ENCODE results near the gene LARP1. TPM values are rescaled to one million over a fixed set of nuclear protein-coding genes. Genes with fewer than 3 reads are reported as not detected.
A peak's percentile ranks its signal among the peaks of the same experiment; 100 is the strongest.

LARP1 gene
- total RNA-seq, 2 experiments from 2014 or later, result 88.7 to 97.6 TPM

GRCh38 chr5:154802050-154802449 is 46.9 kb downstream of the LARP1 start:
- TF ChIP-seq CTCF (IDR thresholded peaks at IDR 0.05), result no peak
- Mint-ChIP-seq H3K4me1 (ENCODE audit: low read depth) (no peaks in the 10 kb centered on the region), H3K36me3 (ENCODE audit: low read depth) (peaks cover 98% of the 10 kb centered on the region), H3K27me3 (no peaks in the 10 kb centered on the region), H3K9me3 (no peaks in the 10 kb centered on the region), H3K27ac (peak overlapping the region; percentile 43), H3K4me3 (no peak overlapping the region)
- no peaks in the 10 kb centered on the region for H3K9me3 ChIP-seq (ENCODE audit: control insufficient read depth in 1 of 2, insufficient read depth in 1 of 2, low read length in 2 of 2)
- H3K27ac ChIP-seq (ENCODE audit: low read depth in 1 of 2, low read length in 2 of 2), result no peak overlapping the region
- no peaks in the 10 kb centered on the region for H3K4me1 ChIP-seq (ENCODE audit: insufficient read depth, low read length)
- DNase-seq (no peak), ATAC-seq (ENCODE audit: poor library complexity) (no peak)
- CTCF ChIA-PET, result interaction anchor here (1.1 kb wide), 1 partner anchor 26 kb away, joined by 3 read pairs; no protein-coding TSS in a partner anchor
- intact Hi-C loops (cut with DNase I, micrococcal nuclease), result loop anchor here in 1 of 2 experiments (2.0 kb wide), 1 partner anchor 21 kb away; no protein-coding TSS in a partner anchor
- POLR2A ChIA-PET, result interaction anchor here (1.4 kb wide), 1 partner anchor 42 kb away, joined by 5 read pairs; no protein-coding TSS in a partner anchor
- H3K27me3 ChIP-seq (ENCODE audit: control insufficient read depth in 1 of 2, insufficient read depth in 2 of 2, low read length in 2 of 2), result no peaks in the 10 kb centered on the region
- H3K36me3 ChIP-seq (ENCODE audit: insufficient read depth, low read length), result peaks cover 97% of the 10 kb centered on the region
- H3K4me3 ChIP-seq (ENCODE audit: low read length), result no peak overlapping the region

- intact Hi-C loops (cut with DNase I, micrococcal nuclease), result loop anchor here in 1 of 2 experiments (5.0 kb wide), 1 partner anchor 49 kb away; the partner anchor contains the start of gene LARP1
- H3K9me3 Mint-ChIP-seq, result no peaks in the 10 kb centered on the region
- TF ChIP-seq CTCF (IDR thresholded peaks at IDR 0.05), result no peak
- ChIA-PET CTCF (interaction anchor here (1.3 kb wide), 1 partner anchor 156 kb away, joined by 3 read pairs; no protein-coding TSS in a partner anchor), POLR2A (no interaction called here)
- H3K4me3 ChIP-seq (ENCODE audit: low read length), result no peak overlapping the region
- H3K27ac Mint-ChIP-seq, result peak overlapping the region; percentile 21
- ATAC-seq (ENCODE audit: poor library complexity) (no peak), DNase-seq (no peak)
- H3K4me3 Mint-ChIP-seq, result no peak overlapping the region
- no peaks in the 10 kb centered on the region for H3K4me1 ChIP-seq (ENCODE audit: insufficient read depth, low read length)
- peaks cover 7% of the 10 kb centered on the region for H3K4me1 Mint-ChIP-seq (ENCODE audit: low read depth)
- H3K27ac ChIP-seq (ENCODE audit: low read depth in 1 of 2, low read length in 2 of 2), result no peak overlapping the region
- no peaks in the 10 kb centered on the region for H3K27me3 ChIP-seq (ENCODE audit: control insufficient read depth in 1 of 2, insufficient read depth in 2 of 2, low read length in 2 of 2)
- H3K36me3 ChIP-seq (ENCODE audit: insufficient read depth, low read length), result peaks cover 89% of the 10 kb centered on the region
- H3K27me3 Mint-ChIP-seq, result no peaks in the 10 kb centered on the region
- no peaks in the 10 kb centered on the region for H3K9me3 ChIP-seq (ENCODE audit: control insufficient read depth in 1 of 2, insufficient read depth in 1 of 2, low read length in 2 of 2)
- peaks cover 93% of the 10 kb centered on the region for H3K36me3 Mint-ChIP-seq (ENCODE audit: low read depth)
Measured at GRCh38 chr5:154806176-154806575, 51.0 kb downstream of the LARP1 start.

GRCh38 chr5:154811239-154811638 is 56.1 kb downstream of the LARP1 start:
- ChIA-PET POLR2A (no interaction called here), CTCF (interaction anchor here (1.1 kb wide), 1 partner anchor 161 kb away, joined by 7 read pairs; no protein-coding TSS in a partner anchor)
- ATAC-seq (ENCODE audit: poor library complexity) (no peak), DNase-seq (no peak)
- intact Hi-C loops (cut with DNase I, micrococcal nuclease), result loop anchor here (5.0 kb wide), 1 partner anchor 46 kb away; the partner anchor contains the start of gene CNOT8 (in 2 of the 2)
- H3K27me3 ChIP-seq (ENCODE audit: control insufficient read depth in 1 of 2, insufficient read depth in 2 of 2, low read length in 2 of 2), result no peaks in the 10 kb centered on the region
- H3K9me3 Mint-ChIP-seq, result no peaks in the 10 kb centered on the region
- H3K27me3 Mint-ChIP-seq, result no peaks in the 10 kb centered on the region
- H3K4me1 ChIP-seq (ENCODE audit: insufficient read depth, low read length), result peaks cover 28% of the 10 kb centered on the region
- peaks cover 85% of the 10 kb centered on the region for H3K36me3 ChIP-seq (ENCODE audit: insufficient read depth, low read length)
- no peak overlapping the region for H3K4me3 Mint-ChIP-seq
- no peak for TF ChIP-seq CTCF (IDR thresholded peaks at IDR 0.05)
- H3K4me1 Mint-ChIP-seq (ENCODE audit: low read depth), result peaks cover 40% of the 10 kb centered on the region
- H3K36me3 Mint-ChIP-seq (ENCODE audit: low read depth), result peaks cover 89% of the 10 kb centered on the region
- no peak overlapping the region for H3K27ac ChIP-seq (ENCODE audit: low read depth in 1 of 2, low read length in 2 of 2)
- H3K27ac Mint-ChIP-seq, result no peak overlapping the region
- H3K4me3 ChIP-seq (ENCODE audit: low read length), result no peak overlapping the region
- H3K9me3 ChIP-seq (ENCODE audit: control insufficient read depth in 1 of 2, insufficient read depth in 1 of 2, low read length in 2 of 2), result no peaks in the 10 kb centered on the region
